Measurements from ENCODE around the gene S100A16. TPM values are rescaled to one million over a fixed set of nuclear protein-coding genes. Genes with fewer than 3 reads are reported as not detected.

S100A16 gene
- total and polyA plus RNA-seq, 3 donors from 2014 or later = 126 to 171 (median 158) TPM

- H3K27me3 ChIP-seq = no peaks in the 10 kb centered on the region
- DNase-seq = no peak
- peaks cover 7% of the 10 kb centered on the region for H3K4me1 ChIP-seq
- no peak overlapping the region for H3K27ac ChIP-seq
- intact Hi-C loops (cut with DNase I; ENCODE audit: low total_unique reads) = no loop called here
- 97 to 98% methylated on average over 3 of the region's 3 CpGs for WGBS, 2 donors
- H3K4me3 ChIP-seq = no peak overlapping the region
- no peak for TF ChIP-seq POLR2A (IDR thresholded peaks at IDR 0.05)
- no peak for TF ChIP-seq CTCF (IDR thresholded peaks at IDR 0.05)
- no peaks in the 10 kb centered on the region for H3K9me3 ChIP-seq
- H3K36me3 ChIP-seq (ENCODE audit: low read depth, missing control alignments) = no peaks in the 10 kb centered on the region
These were observed 55.1 kb downstream of the S100A16 start for GRCh38 chr1:153557877-153558276.

Other genes starting within 250 kb of the S100A16 start
- gene S100A12, start 237.5 kb downstream of the S100A16 start, total RNA-seq = not detected
- gene S100A12, start 237.5 kb downstream of the S100A16 start, polyA plus RNA-seq (ENCODE audit: insufficient read depth, low read depth, low replicate concordance) = not detected
- gene S100A8, start 222.1 kb downstream of the S100A16 start, total RNA-seq = 1 to 10 TPM; 1.3 to 3.0 TPM
- gene S100A8, start 222.1 kb downstream of the S100A16 start, polyA plus RNA-seq (ENCODE audit: insufficient read depth, low read depth, low replicate concordance) = 20.3 TPM
- not detected for gene S100A7A, start 196.6 kb downstream of the S100A16 start, total RNA-seq
- gene S100A7A, start 196.6 kb downstream of the S100A16 start, polyA plus RNA-seq (ENCODE audit: insufficient read depth, low read depth, low replicate concordance) = not detected
- not detected for gene S100A7, start 152.5 kb downstream of the S100A16 start, total RNA-seq
- not detected for gene S100A7, start 152.5 kb downstream of the S100A16 start, polyA plus RNA-seq (ENCODE audit: insufficient read depth, low read depth, low replicate concordance)
- gene S100A6, start 77.1 kb downstream of the S100A16 start, total RNA-seq = 10 to 100 TPM; 30.9 to 57.4 TPM
- 372 TPM for gene S100A6, start 77.1 kb downstream of the S100A16 start, polyA plus RNA-seq (ENCODE audit: insufficient read depth, low read depth, low replicate concordance)
- gene S100A5, start 72.2 kb downstream of the S100A16 start, total RNA-seq = 1 to 10 TPM in 1 of 2 donors, not detected in 1; 1.3 TPM
- not detected for gene S100A5, start 72.2 kb downstream of the S100A16 start, polyA plus RNA-seq (ENCODE audit: insufficient read depth, low read depth, low replicate concordance)
- 10 to 100 TPM; 15.8 to 23.8 TPM for gene S100A4, start 67.3 kb downstream of the S100A16 start, total RNA-seq
- 146 TPM for gene S100A4, start 67.3 kb downstream of the S100A16 start, polyA plus RNA-seq (ENCODE audit: insufficient read depth, low read depth, low replicate concordance)
- not detected for gene S100A3, start 63.9 kb downstream of the S100A16 start, total RNA-seq
- 0.67 TPM for gene S100A3, start 63.9 kb downstream of the S100A16 start, polyA plus RNA-seq (ENCODE audit: insufficient read depth, low read depth, low replicate concordance)
- 1 to 10 TPM; 1.9 to 9.6 TPM for gene S100A2, start 47.3 kb downstream of the S100A16 start, total RNA-seq
- gene S100A2, start 47.3 kb downstream of the S100A16 start, polyA plus RNA-seq (ENCODE audit: insufficient read depth, low read depth, low replicate concordance) = 1.9 TPM
- gene S100A14, start 3.2 kb upstream of the S100A16 start, total RNA-seq = not detected
- 1.6 TPM for gene S100A14, start 3.2 kb upstream of the S100A16 start, polyA plus RNA-seq (ENCODE audit: insufficient read depth, low read depth, low replicate concordance)
- gene S100A13, start 14.4 kb upstream of the S100A16 start, total RNA-seq = 10 to 100 TPM; 54.2 to 78.2 TPM
- gene S100A13, start 14.4 kb upstream of the S100A16 start, polyA plus RNA-seq (ENCODE audit: insufficient read depth, low read depth, low replicate concordance) = 90.9 TPM
- gene S100A1, start 15.3 kb upstream of the S100A16 start, total RNA-seq = 10 to 100 TPM in 1 of 2 donors, 1 to 10 TPM in 1; 8.2 to 24.0 TPM
- gene S100A1, start 15.3 kb upstream of the S100A16 start, polyA plus RNA-seq (ENCODE audit: insufficient read depth, low read depth, low replicate concordance) = 29.8 TPM
- 10 to 100 TPM; 86.1 to 87.8 TPM for gene CHTOP, start 20.9 kb upstream of the S100A16 start, total RNA-seq
- gene CHTOP, start 20.9 kb upstream of the S100A16 start, polyA plus RNA-seq (ENCODE audit: insufficient read depth, low read depth, low replicate concordance) = 101 TPM
- 10 to 100 TPM; 57.4 to 61.7 TPM for gene SNAPIN, start 45.6 kb upstream of the S100A16 start, total RNA-seq
- 48.9 TPM for gene SNAPIN, start 45.6 kb upstream of the S100A16 start, polyA plus RNA-seq (ENCODE audit: insufficient read depth, low read depth, low replicate concordance)
- 100 to 1,000 TPM; 150 to 153 TPM for gene ILF2, start 57.9 kb upstream of the S100A16 start, total RNA-seq
- gene ILF2, start 57.9 kb upstream of the S100A16 start, polyA plus RNA-seq (ENCODE audit: insufficient read depth, low read depth, low replicate concordance) = 295 TPM
- gene NPR1, start 65.6 kb upstream of the S100A16 start, total RNA-seq = 1 to 10 TPM; 2.5 to 4.3 TPM
- gene NPR1, start 65.6 kb upstream of the S100A16 start, polyA plus RNA-seq (ENCODE audit: insufficient read depth, low read depth, low replicate concordance) = 10.7 TPM
- gene INTS3, start 114.9 kb upstream of the S100A16 start, total RNA-seq = 100 to 1,000 TPM; 113 to 121 TPM
- 66.1 TPM for gene INTS3, start 114.9 kb upstream of the S100A16 start, polyA plus RNA-seq (ENCODE audit: insufficient read depth, low read depth, low replicate concordance)
- 10 to 100 TPM; 38.5 to 54.9 TPM for gene SLC27A3, start 162.3 kb upstream of the S100A16 start, total RNA-seq
- 83.3 TPM for gene SLC27A3, start 162.3 kb upstream of the S100A16 start, polyA plus RNA-seq (ENCODE audit: insufficient read depth, low read depth, low replicate concordance)